Esophagus (tissue), 2 donors: Measurements from ENCODE around the gene RBM33. TPM values are rescaled to one million over a fixed set of nuclear protein-coding genes. Genes with fewer than 3 reads are reported as not detected.
A peak's percentile ranks its signal among the peaks of the same experiment; 100 is the strongest.

Experiments
- H3K27ac ChIP-seq, 2 donors: one replicate each; pipeline ENCODE4 v1.5.1; 2013; ENCODE audit warnings: low read depth in 2 of 2, mild to moderate bottlenecking in 2 of 2, inconsistent platforms in 1 of 2, low read length in 1 of 2, moderate library complexity in 1 of 2
- H3K27me3 ChIP-seq, 2 donors: one replicate each; pipeline ENCODE4 v1.6.1; 2013; ENCODE audit warnings: low read length in 2 of 2, control low read depth in 1 of 2, mild to moderate bottlenecking in 1 of 2; ENCODE audit not compliant: insufficient read depth in 2 of 2, control insufficient read depth in 1 of 2
- H3K36me3 ChIP-seq, 2 donors: one replicate each; pipeline ENCODE4 v1.6.1; 2013; ENCODE audit warnings: low read length in 1 of 2; ENCODE audit not compliant: control insufficient read depth in 2 of 2, insufficient read depth in 2 of 2
- H3K4me1 ChIP-seq, 2 donors: one replicate each; pipeline ENCODE4 v1.6.1; 2013; ENCODE audit warnings: low read length in 1 of 2; ENCODE audit not compliant: control insufficient read depth in 2 of 2, insufficient read depth in 2 of 2
- H3K4me3 ChIP-seq, 2 donors: one replicate each; pipeline ENCODE4 v1.5.1; 2013; ENCODE audit warnings: low read length in 2 of 2, mild to moderate bottlenecking in 2 of 2, low read depth in 1 of 2, moderate library complexity in 1 of 2
- H3K9me3 ChIP-seq, 2 donors: one replicate each; pipeline ENCODE4 v1.6.1; 2013; ENCODE audit warnings: mild to moderate bottlenecking in 2 of 2, low read depth in 1 of 2, low read length in 1 of 2, moderate library complexity in 1 of 2; ENCODE audit not compliant: control insufficient read depth in 2 of 2, insufficient read depth in 1 of 2
- WGBS, 2 donors: extraction: QIAGEN DNeasy Blood & Tissue Kit; methylation state at CpG; one replicate each; pipeline ENCODE4 v1.1.7; 2013; 5-methylcytosine and 5-hydroxymethylcytosine counted together
- polyA plus RNA-seq, 2 donors: library from polyadenylated mRNA; stranded (reverse); fragments of 200-250 nt; gene quantifications; one replicate each; pipeline ENCODE4 v1.2.3, GENCODE V29; 2013
- donor health status: healthy with polysubstance abuse.
- donor health status: Bipolar disorder and iron deficiency.

Gene RBM33
- 10 to 100 TPM; 11.6 to 25.6 TPM for polyA plus RNA-seq

- Histone ChIP-seq H3K4me3 (peak within 1 kb of the TSS; percentile 98 to 99), H3K9me3 (peaks cover 0 to 4% of the 10 kb centered on the region in 2 donors), H3K4me1 (peaks cover 2 to 4% of the 10 kb centered on the region in 2 donors), H3K27me3 (no peaks in the 10 kb centered on the region), H3K27ac (peak within 1 kb of the TSS; percentile 93), H3K36me3 (peaks cover 0 to 2% of the 10 kb centered on the region in 2 donors)
- WGBS, 2 donors = 0% methylated on average over 66 to 85 of the region's 85 CpGs
Measured at GRCh38 chr7:155644178-155644970, at the start of gene RBM33. TSS of gene RBM33 (plus strand) at chr7:155644661. CDS start at chr7:155644877, 216 bp downstream.

- WGBS, 2 donors = 39 to 42% methylated on average over 3 of the region's 3 CpGs
- Histone ChIP-seq H3K4me1 (peaks cover 0 to 6% of the 10 kb centered on the region in 2 donors), H3K9me3 (no peaks in the 10 kb centered on the region), H3K27me3 (no peaks in the 10 kb centered on the region), H3K4me3 (no peak overlapping the region), H3K27ac (no peak overlapping the region), H3K36me3 (no peaks in the 10 kb centered on the region)
Measured at GRCh38 chr7:155594961-155595366, 49.5 kb upstream of the RBM33 start.

GRCh38 chr7:155597753-155598140, 46.7 kb upstream of the RBM33 start:
- Histone ChIP-seq H3K4me1 (no peaks in the 10 kb centered on the region), H3K27me3 (no peaks in the 10 kb centered on the region), H3K27ac (no peak overlapping the region), H3K36me3 (no peaks in the 10 kb centered on the region), H3K4me3 (no peak overlapping the region), H3K9me3 (no peaks in the 10 kb centered on the region)
- 46 to 81% methylated on average over 1 of the region's 1 CpG for WGBS, 2 donors

GRCh38 chr7:155598810-155599210, 45.7 kb upstream of the RBM33 start:
- no peaks in the 10 kb centered on the region for H3K36me3 ChIP-seq
- 9 to 12% methylated on average over 12 of the region's 12 CpGs for WGBS, 2 donors
- no peak overlapping the region for H3K4me3 ChIP-seq
- H3K9me3 ChIP-seq = no peaks in the 10 kb centered on the region
- H3K27ac ChIP-seq = no peak overlapping the region
- H3K27me3 ChIP-seq = no peaks in the 10 kb centered on the region
- H3K4me1 ChIP-seq = no peaks in the 10 kb centered on the region

- no peak overlapping the region for H3K27ac ChIP-seq
- no peaks in the 10 kb centered on the region for H3K36me3 ChIP-seq
- H3K27me3 ChIP-seq = no peaks in the 10 kb centered on the region
- no peaks in the 10 kb centered on the region for H3K9me3 ChIP-seq
- 91 to 93% methylated on average over 24 of the region's 24 CpGs for WGBS, 2 donors
- H3K4me3 ChIP-seq = no peak overlapping the region
- H3K4me1 ChIP-seq = no peaks in the 10 kb centered on the region
Measured at GRCh38 chr7:155602156-155602555, 42.3 kb upstream of the RBM33 start.

GRCh38 chr7:155602750-155603149, 41.7 kb upstream of the RBM33 start:
- Histone ChIP-seq H3K27me3 (no peaks in the 10 kb centered on the region), H3K27ac (no peak overlapping the region), H3K4me3 (no peak overlapping the region), H3K4me1 (no peaks in the 10 kb centered on the region), H3K36me3 (no peaks in the 10 kb centered on the region), H3K9me3 (no peaks in the 10 kb centered on the region)
- 56 to 61% methylated on average over 7 of the region's 7 CpGs for WGBS, 2 donors

- no peaks in the 10 kb centered on the region for H3K36me3 ChIP-seq
- no peak overlapping the region for H3K4me3 ChIP-seq
- no peaks in the 10 kb centered on the region for H3K4me1 ChIP-seq
- no peaks in the 10 kb centered on the region for H3K9me3 ChIP-seq
- no peak overlapping the region for H3K27ac ChIP-seq
- no peaks in the 10 kb centered on the region for H3K27me3 ChIP-seq
- 56 to 57% methylated on average over 19 of the region's 19 CpGs for WGBS, 2 donors
Measured at GRCh38 chr7:155603205-155603857, 41.1 kb upstream of the RBM33 start.

- no peak overlapping the region for H3K27ac ChIP-seq
- H3K9me3 ChIP-seq = no peaks in the 10 kb centered on the region
- no peaks in the 10 kb centered on the region for H3K27me3 ChIP-seq
- no peak overlapping the region for H3K4me3 ChIP-seq
- WGBS, 2 donors = 83 to 86% methylated on average over 18 of the region's 18 CpGs
- no peaks in the 10 kb centered on the region for H3K36me3 ChIP-seq
- no peaks in the 10 kb centered on the region for H3K4me1 ChIP-seq
Measured at GRCh38 chr7:155603858-155604503, 40.5 kb upstream of the RBM33 start.

GRCh38 chr7:155604504-155604997, 39.9 kb upstream of the RBM33 start:
- Histone ChIP-seq H3K4me3 (no peak overlapping the region), H3K4me1 (no peaks in the 10 kb centered on the region), H3K27me3 (no peaks in the 10 kb centered on the region), H3K27ac (no peak overlapping the region), H3K9me3 (no peaks in the 10 kb centered on the region), H3K36me3 (no peaks in the 10 kb centered on the region)
- 80 to 82% methylated on average over 8 of the region's 8 CpGs for WGBS, 2 donors
